ENCODE data around the gene CMIP.

The CMIP gene

DNA sequence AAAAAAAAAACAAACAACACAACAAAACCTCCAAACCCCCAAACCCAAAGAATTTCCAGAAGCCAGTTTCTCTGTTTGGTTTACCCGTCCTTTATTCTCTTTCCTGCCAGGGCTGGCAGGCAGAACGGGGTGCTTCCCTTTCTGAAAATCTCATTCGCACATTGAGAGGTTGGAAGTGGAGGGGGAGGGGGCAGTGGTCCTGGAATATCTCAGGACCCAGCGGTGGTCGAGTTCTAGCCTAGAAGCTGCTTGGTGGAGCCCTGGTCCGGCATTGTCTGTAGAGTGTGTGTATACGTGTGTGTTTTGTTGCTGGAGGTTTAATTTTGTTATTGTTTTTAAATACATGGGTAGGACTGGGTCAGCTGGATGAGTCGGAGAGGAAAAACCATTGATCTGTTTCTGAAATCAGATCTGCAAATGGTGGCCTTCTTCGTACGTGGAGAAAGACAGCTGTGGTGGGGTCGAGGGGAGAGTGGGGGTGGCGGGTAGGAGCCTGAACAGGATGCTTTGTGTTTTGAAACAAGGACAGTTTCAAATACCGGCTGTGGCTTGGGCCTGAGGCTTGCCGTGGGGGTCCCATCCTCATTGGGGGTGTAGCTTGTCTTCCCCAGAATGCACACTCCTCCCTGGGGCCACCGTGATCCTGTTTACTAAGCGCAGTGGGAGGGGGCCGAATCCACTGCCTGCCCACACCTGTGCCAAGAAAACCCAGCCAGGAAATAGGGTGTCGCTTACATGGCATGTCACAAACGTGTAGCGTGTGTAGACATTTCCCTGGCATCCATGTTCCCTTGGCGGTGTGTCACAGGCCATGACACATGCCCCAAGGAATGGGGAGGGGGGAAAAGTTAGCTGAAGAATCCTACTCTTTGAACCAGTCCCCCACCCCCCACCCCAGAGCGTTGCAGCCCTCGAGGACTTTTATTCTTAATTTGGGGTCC, 1.6 kb downstream of the CMIP start:
- H2BK120ac ChIP-seq (ENCODE audit: insufficient read depth, low read length, poor library complexity) = peak overlapping the region; percentile 77
- H3K4ac ChIP-seq (ENCODE audit: low read depth, low read length) = peak overlapping the region; percentile 100
- peaks cover 4 to 9% of the 10 kb centered on the region in 2 experiments for H3K36me3 ChIP-seq (ENCODE audit: control insufficient read depth in 1 of 2, insufficient read depth in 2 of 2, low read length in 2 of 2)
- peaks cover 51% of the 10 kb centered on the region for H3K79me2 ChIP-seq (ENCODE audit: control insufficient read depth, insufficient read depth, low read length, poor library complexity)
- peak overlapping the region; percentile 67 for H2AK5ac ChIP-seq (ENCODE audit: low read length)
- H3K23ac ChIP-seq (ENCODE audit: low read length) = no peak overlapping the region
- H3K18ac ChIP-seq (ENCODE audit: low read length) = peak overlapping the region; percentile 95
- peak overlapping the region; percentile 63 for H3K14ac ChIP-seq (ENCODE audit: low read length)
- H2AFZ ChIP-seq (ENCODE audit: insufficient read depth, low read length, poor library complexity) = peak overlapping the region; percentile 56
- peak overlapping the region; percentile 36 for H3K27ac ChIP-seq (ENCODE audit: low read depth, low read length)
- H2BK5ac ChIP-seq (ENCODE audit: low read depth, low read length, poor library complexity) = peak overlapping the region; percentile 78
- WGBS (ENCODE audit: extremely low coverage, insufficient coverage, insufficient read length) = no CpG with 5 or more reads among the region's 23 CpGs
- H4K8ac ChIP-seq (ENCODE audit: low read depth, low read length) = peak overlapping the region; percentile 59
- H3K4me3 ChIP-seq (ENCODE audit: low read depth, low read length) = peak overlapping the region; percentile 90
- H4K12ac ChIP-seq (ENCODE audit: low read depth, low read length) = no peak overlapping the region
- peaks cover 14 to 34% of the 10 kb centered on the region in 2 experiments for H3K4me1 ChIP-seq (ENCODE audit: control insufficient read depth in 1 of 2, insufficient read depth in 2 of 2, low read length in 2 of 2)
- H3K4me2 ChIP-seq (ENCODE audit: low read length) = peak overlapping the region; percentile 80
- peaks cover 20% of the 10 kb centered on the region for H3K79me1 ChIP-seq (ENCODE audit: low read length)
- H3K27me3 ChIP-seq (ENCODE audit: insufficient read depth, low read length) = no peaks in the 10 kb centered on the region
- H4K91ac ChIP-seq (ENCODE audit: low read depth, low read length) = peak overlapping the region; percentile 91
- H3K9ac ChIP-seq (ENCODE audit: low read length) = peak overlapping the region; percentile 95
- no peaks in the 10 kb centered on the region for H3K9me3 ChIP-seq (ENCODE audit: insufficient read depth, low read depth, low read length)
- peak; percentile 80 to 83 for DNase-seq
- peak overlapping the region; percentile 72 for H2BK12ac ChIP-seq (ENCODE audit: low read length)

DNA sequence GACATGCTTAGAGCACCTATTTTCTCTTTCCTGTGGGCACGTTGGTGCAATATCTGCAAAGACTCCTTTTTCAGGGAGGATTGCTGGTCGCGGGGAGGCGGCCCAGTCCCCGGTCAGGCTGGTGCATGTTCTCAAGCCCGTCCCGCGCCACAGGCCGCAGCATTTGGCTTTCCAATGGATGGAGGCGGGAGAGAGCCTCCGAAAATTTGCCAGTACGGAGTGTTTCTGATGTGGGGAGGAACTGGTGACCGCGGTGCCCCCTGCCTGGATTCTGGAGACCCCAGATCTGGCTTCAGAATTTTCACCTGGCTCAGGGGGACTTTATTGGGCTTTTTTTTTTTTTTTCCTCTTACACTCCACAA, 2.3 kb downstream of the CMIP start:
- peak overlapping the region; percentile 80 for H3K4me2 ChIP-seq (ENCODE audit: low read length)
- WGBS (ENCODE audit: extremely low coverage, insufficient coverage, insufficient read length) = no CpG with 5 or more reads among the region's 14 CpGs
- H4K91ac ChIP-seq (ENCODE audit: low read depth, low read length) = peak overlapping the region; percentile 22

DNA sequence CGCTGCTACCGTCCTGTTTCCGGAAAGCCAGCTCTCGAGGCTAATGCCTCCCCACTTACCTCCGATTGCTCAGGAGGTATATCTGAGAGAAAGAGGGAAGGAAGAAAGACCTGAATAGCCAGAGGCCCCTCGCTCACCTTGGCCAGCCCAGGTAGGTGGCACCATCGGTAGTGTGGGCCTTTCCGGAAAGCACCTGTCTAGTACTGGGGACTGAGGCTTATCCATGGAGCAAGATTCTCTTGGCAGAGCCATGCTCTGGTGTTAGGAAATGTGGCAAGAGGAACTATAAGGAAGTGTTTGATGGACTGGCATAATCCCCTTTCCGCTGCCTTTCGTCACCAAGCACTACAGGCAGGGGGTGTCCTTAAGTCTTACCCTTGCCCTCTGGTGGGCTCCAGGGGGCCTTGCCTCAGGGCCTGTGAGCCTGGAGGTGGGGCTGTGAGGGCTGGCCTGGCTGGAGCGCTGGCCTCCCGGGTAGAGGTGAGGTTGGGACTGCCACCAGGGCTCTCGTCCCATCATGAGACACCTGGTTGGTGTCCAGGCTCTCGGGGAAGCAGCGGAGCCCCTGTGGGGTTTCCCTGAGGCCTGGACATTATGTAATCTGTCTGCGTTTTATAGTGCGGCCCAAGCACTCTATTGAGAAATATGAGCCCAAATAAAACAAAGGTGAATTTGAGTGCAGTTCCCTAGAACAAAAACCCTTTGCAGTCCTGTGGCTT, 2.9 kb downstream of the CMIP start:
- WGBS (ENCODE audit: extremely low coverage, insufficient coverage, insufficient read length) = no CpG with 5 or more reads among the region's 17 CpGs
- Histone ChIP-seq H3K4me3 (ENCODE audit: low read depth, low read length) (peak overlapping the region; percentile 20), H3K23ac (ENCODE audit: low read length) (no peak overlapping the region), H3K27me3 (ENCODE audit: insufficient read depth, low read length) (no peaks in the 10 kb centered on the region), H3K14ac (ENCODE audit: low read length) (peak overlapping the region; percentile 37), H3K27ac (ENCODE audit: low read depth, low read length) (no peak overlapping the region), H2BK120ac (ENCODE audit: insufficient read depth, low read length, poor library complexity) (peak overlapping the region; percentile 30), H3K9ac (ENCODE audit: low read length) (peak overlapping the region; percentile 8), H3K79me1 (ENCODE audit: low read length) (peaks cover 20% of the 10 kb centered on the region), H4K8ac (ENCODE audit: low read depth, low read length) (no peak overlapping the region), H3K79me2 (ENCODE audit: control insufficient read depth, insufficient read depth, low read length, poor library complexity) (peaks cover 59% of the 10 kb centered on the region), H2AFZ (ENCODE audit: insufficient read depth, low read length, poor library complexity) (no peak overlapping the region), H4K91ac (ENCODE audit: low read depth, low read length) (no peak overlapping the region), H2BK5ac (ENCODE audit: low read depth, low read length, poor library complexity) (no peak overlapping the region), H3K4me2 (ENCODE audit: low read length) (peak overlapping the region; percentile 80), H3K36me3 (ENCODE audit: control insufficient read depth in 1 of 2, insufficient read depth in 2 of 2, low read length in 2 of 2) (peaks cover 4 to 9% of the 10 kb centered on the region in 2 experiments), H3K4ac (ENCODE audit: low read depth, low read length) (peak overlapping the region; percentile 100), H2BK12ac (ENCODE audit: low read length) (no peak overlapping the region), H3K4me1 (ENCODE audit: control insufficient read depth in 1 of 2, insufficient read depth in 2 of 2, low read length in 2 of 2) (peaks cover 16 to 37% of the 10 kb centered on the region in 2 experiments), H2AK5ac (ENCODE audit: low read length) (no peak overlapping the region), H4K12ac (ENCODE audit: low read depth, low read length) (no peak overlapping the region), H3K18ac (ENCODE audit: low read length) (no peak overlapping the region), H3K9me3 (ENCODE audit: insufficient read depth, low read depth, low read length) (no peaks in the 10 kb centered on the region)
- DNase-seq = peak; percentile 30 to 34

More for the DNA sequence above, 2.3 kb downstream of the CMIP start:
- Histone ChIP-seq H3K9me3 (ENCODE audit: insufficient read depth, low read depth, low read length) (no peaks in the 10 kb centered on the region), H4K12ac (ENCODE audit: low read depth, low read length) (no peak overlapping the region), H3K4me3 (ENCODE audit: low read depth, low read length) (peak overlapping the region; percentile 90), H3K14ac (ENCODE audit: low read length) (no peak overlapping the region), H3K79me2 (ENCODE audit: control insufficient read depth, insufficient read depth, low read length, poor library complexity) (peaks cover 56% of the 10 kb centered on the region), H3K4ac (ENCODE audit: low read depth, low read length) (peak overlapping the region; percentile 100), H3K79me1 (ENCODE audit: low read length) (peaks cover 20% of the 10 kb centered on the region), H3K27me3 (ENCODE audit: insufficient read depth, low read length) (no peaks in the 10 kb centered on the region), H3K36me3 (ENCODE audit: control insufficient read depth in 1 of 2, insufficient read depth in 2 of 2, low read length in 2 of 2) (peaks cover 4 to 9% of the 10 kb centered on the region in 2 experiments), H3K4me1 (ENCODE audit: control insufficient read depth in 1 of 2, insufficient read depth in 2 of 2, low read length in 2 of 2) (peaks cover 14 to 35% of the 10 kb centered on the region in 2 experiments), H2BK12ac (ENCODE audit: low read length) (no peak overlapping the region), H2AK5ac (ENCODE audit: low read length) (no peak overlapping the region), H2AFZ (ENCODE audit: insufficient read depth, low read length, poor library complexity) (no peak overlapping the region), H3K23ac (ENCODE audit: low read length) (no peak overlapping the region), H3K27ac (ENCODE audit: low read depth, low read length) (no peak overlapping the region), H3K18ac (ENCODE audit: low read length) (peak overlapping the region; percentile 69), H2BK120ac (ENCODE audit: insufficient read depth, low read length, poor library complexity) (no peak overlapping the region), H3K9ac (ENCODE audit: low read length) (peak overlapping the region; percentile 42), H2BK5ac (ENCODE audit: low read depth, low read length, poor library complexity) (no peak overlapping the region), H4K8ac (ENCODE audit: low read depth, low read length) (no peak overlapping the region)
- DNase-seq = peak in 1 of 2 donors; percentile 27

Measured in trophoblast cell (in vitro differentiated cells and primary cell).